Dermis lymphatic vessel endothelial cell (primary cell): ENCODE results near the gene PCBD2. TPM values are rescaled to one million over a fixed set of nuclear protein-coding genes. Genes with fewer than 3 reads are reported as not detected.

ENCODE experiments used
- total RNA-seq: library from RNA; depleted of rRNA; stranded (reverse); fragments of >200 nt; gene quantifications from 2 replicates; pipeline ENCODE4 v1.2.1, GENCODE V29; 2014

The PCBD2 gene
- 4.6 and 4.8 TPM in 2 replicates for total RNA-seq

GRCh38 chr5:134904610-134905245, at the start of gene PCBD2:
Gene PCBD2 (plus strand): TSS chr5:134905131. CDS start chr5:134905140, 9 bp downstream.

GRCh38 chr5:134873987-134874830, 30.7 kb upstream of the PCBD2 start, which contains the start of gene TXNDC15:
Gene TXNDC15 (plus strand): TSS chr5:134874371. CDS start chr5:134874428, 57 bp downstream.

GRCh38 chr5:134967607-134968006, 62.7 kb downstream of the PCBD2 start, which contains the start of gene CATSPER3:
Gene CATSPER3 (plus strand): TSS chr5:134967907. CDS start chr5:134967992, 85 bp downstream.

Other genes with a start within 250 kb of the PCBD2 start
- 32.8 and 43.2 TPM in 2 replicates for gene CAMLG, start 166.6 kb upstream of the PCBD2 start, total RNA-seq
- gene DDX46, start 146.4 kb upstream of the PCBD2 start, total RNA-seq: 13.8 and 18.8 TPM in 2 replicates
- 52.7 and 54.7 TPM in 2 replicates for gene C5orf24, start 59.2 kb upstream of the PCBD2 start, total RNA-seq
- 60.5 and 97.9 TPM in 2 replicates for gene TXNDC15, start 30.8 kb upstream of the PCBD2 start, total RNA-seq
- gene CATSPER3, start 62.8 kb downstream of the PCBD2 start, total RNA-seq: under 0.01 and 0.17 TPM in 2 replicates
- gene PITX1, start 129.1 kb downstream of the PCBD2 start, total RNA-seq: 0.22 TPM in 1 of 2 replicates, not detected in the other